CD4-positive, alpha-beta T cell treated with Interleukin-15 for 4 hours (primary cell): ENCODE data around the gene SH3TC1.

Experiments used
- DNase-seq: peaks from one replicate; pipeline ENCODE4 v3.0.0-alpha.2; 2020; ENCODE audit warnings: low spot score

SH3TC1 gene

GRCh38 chr4:8181844-8182243 lies 17.2 kb upstream of the SH3TC1 start:
- no peak for DNase-seq

DNA sequence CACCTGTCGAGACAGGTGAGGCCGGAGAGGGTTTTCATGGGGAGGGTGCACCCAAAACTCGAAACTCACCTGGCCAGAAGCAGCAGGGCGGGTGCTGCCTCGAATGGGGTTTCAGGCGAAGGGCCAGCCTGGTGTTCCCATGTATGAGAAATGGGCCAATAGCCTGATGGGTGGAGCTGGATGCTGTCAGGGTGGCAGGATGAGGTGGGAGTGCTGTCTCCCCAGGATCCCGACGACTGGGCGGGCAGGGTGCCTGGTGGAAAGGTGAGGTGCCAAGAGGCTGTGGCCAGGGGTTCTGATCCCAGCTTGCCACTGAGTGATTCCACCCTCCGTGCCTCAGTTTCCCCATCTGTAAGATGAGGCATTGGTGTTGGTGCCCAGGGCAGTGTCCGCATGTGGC lies 16.8 kb upstream of the SH3TC1 start:
- no peak for DNase-seq

DNA sequence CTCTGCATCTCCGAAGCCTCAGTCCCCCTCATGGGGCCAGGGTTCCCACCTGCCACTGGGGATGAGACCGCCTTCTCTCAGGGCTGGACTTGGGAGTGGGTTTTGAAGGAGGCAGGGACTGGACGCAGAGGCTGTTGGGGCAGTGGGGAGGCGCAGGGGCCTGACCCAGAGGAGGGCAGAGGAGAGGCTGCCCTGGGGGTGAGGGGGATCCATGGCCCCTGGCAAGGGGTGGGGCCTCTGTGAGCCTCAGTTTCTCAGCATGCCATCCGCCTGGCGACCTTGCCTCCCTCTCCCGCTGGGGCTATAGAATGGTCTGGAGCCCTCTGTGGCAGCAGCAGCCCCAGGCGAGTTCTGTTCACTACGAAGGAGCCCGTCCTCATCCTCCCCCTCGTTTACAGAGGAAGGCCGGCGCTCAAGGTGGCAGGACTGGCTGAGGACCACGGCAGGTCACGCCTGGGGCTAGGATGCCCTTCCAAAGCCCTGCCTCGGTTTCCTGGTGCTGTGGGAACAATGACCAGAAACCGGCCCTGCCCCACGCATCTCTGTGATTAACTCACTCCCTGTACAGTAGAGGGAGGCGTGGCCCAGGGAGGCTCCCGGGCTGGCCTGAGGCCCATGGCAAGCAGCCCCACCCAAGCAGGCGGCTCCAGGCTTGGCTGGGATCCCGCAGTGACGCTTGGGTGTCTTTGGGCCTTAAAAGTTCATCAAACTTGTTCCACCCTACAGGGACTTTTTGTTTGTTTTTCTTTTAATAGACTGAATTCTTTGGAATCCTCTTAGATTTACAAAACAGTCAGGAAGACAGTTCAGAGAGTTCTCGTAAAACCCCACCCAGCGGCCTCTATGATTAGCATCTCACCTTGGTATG lies 16.0 kb upstream of the SH3TC1 start:
- DNase-seq: no peak

- no peak for DNase-seq
Measured at GRCh38 chr4:8184061-8184460, 15.0 kb upstream of the SH3TC1 start.

GRCh38 chr4:8185295-8185694 lies 13.8 kb upstream of the SH3TC1 start:
- no peak for DNase-seq

GRCh38 chr4:8185930-8186329 lies 13.2 kb upstream of the SH3TC1 start:
- no peak for DNase-seq

GRCh38 chr4:8188085-8188484 lies 11.0 kb upstream of the SH3TC1 start:
- no peak for DNase-seq

- DNase-seq: no peak
Measured at GRCh38 chr4:8188743-8189550, 10.1 kb upstream of the SH3TC1 start.

- DNase-seq: no peak
Measured at GRCh38 chr4:8189551-8190466, 9.3 kb upstream of the SH3TC1 start.

- no peak for DNase-seq
Measured at GRCh38 chr4:8191136-8191747, 7.8 kb upstream of the SH3TC1 start.

GRCh38 chr4:8192748-8193738 lies 6.0 kb upstream of the SH3TC1 start:
- DNase-seq: peak; percentile 17

DNA sequence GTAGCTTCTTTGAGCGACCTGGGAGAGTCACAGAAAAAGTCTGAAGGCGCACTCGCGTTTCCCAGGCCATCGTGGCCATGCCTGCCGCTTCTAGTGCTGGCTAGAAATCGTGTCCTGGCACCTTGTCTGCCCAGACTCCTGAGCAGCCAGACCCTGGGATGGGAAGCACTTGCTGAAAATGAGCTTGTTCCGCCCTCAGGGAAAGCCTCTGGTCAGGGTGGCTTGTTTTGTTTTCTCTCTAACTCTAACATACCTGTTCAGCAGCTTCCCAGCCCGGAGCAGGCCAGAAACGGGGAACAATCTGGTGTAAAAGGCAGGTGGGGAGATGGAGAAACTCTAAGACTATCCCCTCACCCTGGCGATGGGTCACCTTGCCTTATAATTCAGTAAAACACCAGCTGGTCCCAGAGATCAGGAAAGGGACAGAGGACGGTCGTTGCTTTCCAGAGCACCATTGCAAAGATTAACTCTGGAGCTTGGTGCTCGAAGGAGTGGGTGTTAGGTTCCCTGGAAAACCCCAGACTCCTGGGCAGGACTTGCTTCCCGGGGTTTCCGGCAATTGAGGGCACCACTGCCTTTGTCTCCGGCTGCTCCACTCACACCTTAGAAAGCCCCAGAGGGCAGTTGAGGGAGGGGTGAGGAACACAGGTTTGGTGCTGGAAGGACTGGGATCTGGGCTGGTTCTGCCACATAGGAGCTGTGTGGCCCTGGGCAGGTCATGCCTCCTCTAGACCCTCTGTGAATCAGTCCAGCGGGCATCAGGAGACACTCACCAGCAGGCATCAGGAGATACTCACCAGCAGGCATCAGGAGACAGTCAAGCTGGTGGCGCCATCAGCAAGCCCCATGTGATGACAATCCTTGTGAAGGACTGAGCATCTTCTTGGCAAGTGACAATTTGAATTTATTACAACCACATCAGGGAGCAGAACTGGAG lies 4.5 kb upstream of the SH3TC1 start:
- no peak for DNase-seq

- no peak for DNase-seq
Measured at GRCh38 chr4:8195431-8195830, 3.7 kb upstream of the SH3TC1 start.

DNA sequence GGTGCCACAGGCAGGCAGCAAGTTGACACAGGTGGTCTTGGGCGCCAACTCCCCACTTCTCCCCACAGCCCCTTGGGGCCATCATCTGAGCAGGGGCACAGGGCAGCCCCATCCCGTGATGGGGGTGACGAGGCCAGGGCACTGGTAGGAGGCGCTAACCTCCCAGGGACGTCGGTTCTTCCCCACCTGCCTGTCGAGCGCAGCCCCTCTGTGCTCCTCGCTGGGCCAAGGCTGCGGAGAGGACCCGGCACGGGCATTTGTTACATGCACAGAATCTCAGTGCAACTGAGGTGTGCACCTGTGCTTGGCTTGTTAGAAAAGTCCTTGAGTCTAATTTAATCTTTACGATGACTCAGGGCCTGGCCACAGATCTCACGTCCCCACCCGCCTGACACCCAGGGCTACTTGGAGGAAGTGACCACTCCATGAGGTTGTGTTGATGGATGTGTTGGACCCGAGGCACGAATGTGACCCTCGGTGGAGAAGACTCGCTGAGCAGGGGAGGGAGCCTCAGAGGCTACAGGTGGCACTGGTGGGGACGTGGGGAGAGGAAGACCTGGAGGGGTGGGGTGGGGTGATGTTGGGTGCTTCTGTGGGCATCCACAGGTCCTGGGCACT lies 3.1 kb upstream of the SH3TC1 start:
- no peak for DNase-seq

DNA sequence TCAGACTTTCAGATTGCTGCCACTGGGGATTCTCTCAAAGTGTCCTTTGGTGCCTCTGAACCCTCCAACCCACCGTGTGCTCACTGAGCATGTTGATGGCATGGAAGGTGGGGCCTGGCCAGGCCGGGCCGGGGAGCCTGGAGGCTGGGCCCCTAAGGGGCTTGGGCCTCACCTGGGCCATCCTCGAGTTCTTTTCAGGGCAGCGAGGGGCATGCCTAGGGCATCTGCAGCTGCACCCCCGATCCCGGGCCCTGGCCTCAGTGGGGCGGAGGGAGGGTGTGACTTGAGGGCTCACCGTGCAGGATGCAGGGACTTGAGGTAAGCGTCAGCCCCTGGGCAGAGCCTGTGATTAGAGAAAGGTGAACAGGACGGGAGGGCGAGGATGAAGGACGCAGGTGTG lies 1.6 kb upstream of the SH3TC1 start:
- no peak for DNase-seq

DNA sequence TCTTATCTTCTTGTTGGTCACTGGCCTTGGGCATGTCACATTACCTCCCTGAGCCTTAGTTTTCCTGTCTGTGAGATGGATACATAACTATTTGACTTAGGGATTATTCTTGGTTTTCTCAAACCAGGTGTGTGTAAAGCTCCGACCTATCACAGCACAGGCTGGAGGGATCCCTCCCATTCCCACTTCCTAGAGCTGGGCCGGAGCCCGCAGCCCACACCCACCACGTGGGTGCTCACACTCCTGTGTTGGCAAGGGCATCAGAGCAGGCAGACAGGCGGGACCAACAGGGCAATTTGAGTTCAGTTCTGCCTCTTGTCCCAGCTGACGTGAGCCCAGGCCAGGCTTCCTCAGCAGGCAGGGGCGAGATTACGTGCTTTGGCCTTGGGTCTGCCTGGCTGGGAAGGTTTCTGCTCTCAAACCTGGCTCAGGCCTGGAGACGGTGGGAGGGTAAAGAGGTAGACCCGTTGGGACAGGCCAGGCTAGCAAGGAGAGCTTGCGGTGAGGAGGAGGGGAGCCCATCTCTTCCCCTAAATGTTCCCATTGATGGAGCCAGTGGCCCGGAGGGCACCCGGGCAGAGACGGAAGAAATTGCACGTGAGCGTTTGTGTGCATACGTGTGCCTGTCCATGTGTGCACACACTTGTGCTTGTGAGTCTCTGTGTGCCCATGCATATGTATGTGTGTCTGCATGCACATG lies 734 bp upstream of the SH3TC1 start:
- no peak for DNase-seq

DNA sequence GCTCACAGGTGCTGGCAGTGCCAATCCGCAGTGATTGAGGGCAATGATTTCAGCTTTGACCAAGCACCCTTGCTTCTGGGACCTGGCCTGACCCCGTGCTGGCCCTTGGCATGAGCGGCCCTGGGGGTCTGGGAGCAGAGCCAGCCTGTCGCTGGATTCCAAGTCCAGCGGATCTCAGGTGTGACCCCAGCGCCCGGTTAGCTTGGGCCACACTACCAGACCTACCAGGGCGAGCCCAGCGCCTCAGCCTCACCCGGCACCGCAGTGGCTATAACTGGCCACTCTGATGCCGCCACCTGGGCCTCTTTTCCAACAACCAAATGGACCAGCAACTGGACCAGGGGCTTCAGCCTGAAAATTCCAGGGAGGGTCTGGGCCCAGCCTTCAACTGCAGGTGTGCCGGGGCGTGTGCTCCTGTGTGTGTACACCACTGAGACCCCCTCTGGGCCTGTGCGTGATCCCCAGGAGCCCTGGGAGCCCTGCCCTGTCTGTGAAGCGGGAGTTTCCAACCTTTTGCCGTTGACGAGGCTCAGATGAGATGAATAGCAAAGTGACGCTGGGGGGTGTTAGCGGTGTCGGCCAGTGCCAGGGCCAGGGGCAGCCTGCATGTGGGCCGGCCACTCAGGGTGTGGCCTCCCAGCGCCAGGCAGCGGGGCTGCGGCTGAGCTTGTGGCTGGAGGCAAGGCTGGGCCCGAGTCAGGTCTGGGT lies 658 bp downstream of the SH3TC1 start:
- DNase-seq: no peak
